NCI-H226 (cell line): ENCODE results near the gene PLCB4.
A peak's percentile ranks its signal among the peaks of the same experiment; 100 is the strongest.
"Not testable (repeated sequence)": the region's sequence is repeated elsewhere in the genome, so short reads cannot be mapped to it uniquely, and the experiment has no call there.

Experiments
- DNase-seq: peaks from one replicate; pipeline ENCODE4 v3.0.0-alpha.2; 2015

Gene PLCB4

DNA sequence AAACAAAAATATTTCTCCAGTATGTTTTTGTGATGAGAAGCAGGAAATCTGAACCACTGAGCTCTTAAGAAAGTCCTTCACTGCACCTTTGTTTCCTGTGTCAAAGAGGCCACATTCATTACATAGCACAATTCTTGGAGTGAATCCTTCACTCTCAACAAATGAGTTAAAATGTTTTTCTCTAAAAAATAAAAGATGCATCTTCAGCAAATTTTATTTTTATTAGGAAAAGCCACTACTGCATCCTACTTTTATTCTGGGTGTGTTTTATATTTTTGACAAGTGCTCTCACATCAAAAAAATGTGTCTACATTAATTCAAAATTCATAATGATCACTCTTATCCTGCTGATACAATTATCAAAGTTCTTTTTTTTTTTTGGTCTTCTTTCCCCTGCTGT, 76.3 kb downstream of the PLCB4 start:
- DNase-seq: no peak

DNA sequence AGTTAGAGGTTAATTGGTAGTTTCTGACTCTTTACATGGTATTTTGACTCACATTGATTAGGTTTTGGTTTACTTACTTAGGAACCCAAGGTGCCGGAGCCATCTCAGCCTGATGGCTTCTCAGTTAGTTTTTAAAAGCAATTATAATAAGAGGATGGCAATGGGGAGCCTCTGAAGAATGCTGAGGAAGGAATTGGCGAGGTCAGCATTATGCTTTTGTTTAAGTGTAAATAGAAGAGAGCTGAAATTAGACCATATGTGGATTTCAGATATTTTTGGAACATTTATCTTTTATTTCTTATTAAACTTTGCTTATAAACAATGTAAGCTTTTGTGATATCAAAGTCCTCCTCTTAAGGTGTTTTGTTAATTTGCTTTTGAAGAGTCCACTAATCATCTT, 77.8 kb downstream of the PLCB4 start:
- no peak for DNase-seq

DNA sequence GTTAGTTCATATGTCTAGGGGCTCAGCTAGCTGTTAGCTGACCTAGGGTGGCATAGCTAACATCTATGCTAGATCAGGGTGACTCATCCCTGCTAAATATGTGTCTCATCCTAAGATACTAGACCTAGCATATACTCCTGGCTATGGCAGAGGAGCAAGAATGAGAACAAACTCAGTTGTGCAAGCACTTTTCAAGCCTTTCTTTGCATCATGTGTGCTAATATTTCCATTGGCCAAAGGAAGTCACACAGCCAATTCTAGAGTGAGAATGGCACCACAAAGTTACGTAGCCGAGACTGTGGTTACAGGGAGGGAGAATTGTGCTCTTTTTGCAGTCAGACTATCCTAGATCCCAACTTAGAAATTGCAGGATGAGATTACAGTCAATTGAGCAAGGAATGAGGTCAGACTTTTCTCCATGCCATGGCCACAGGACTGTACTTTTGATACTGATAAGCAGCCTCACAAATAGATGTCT, 78.7 kb downstream of the PLCB4 start:
- peak; percentile 73 for DNase-seq

DNA sequence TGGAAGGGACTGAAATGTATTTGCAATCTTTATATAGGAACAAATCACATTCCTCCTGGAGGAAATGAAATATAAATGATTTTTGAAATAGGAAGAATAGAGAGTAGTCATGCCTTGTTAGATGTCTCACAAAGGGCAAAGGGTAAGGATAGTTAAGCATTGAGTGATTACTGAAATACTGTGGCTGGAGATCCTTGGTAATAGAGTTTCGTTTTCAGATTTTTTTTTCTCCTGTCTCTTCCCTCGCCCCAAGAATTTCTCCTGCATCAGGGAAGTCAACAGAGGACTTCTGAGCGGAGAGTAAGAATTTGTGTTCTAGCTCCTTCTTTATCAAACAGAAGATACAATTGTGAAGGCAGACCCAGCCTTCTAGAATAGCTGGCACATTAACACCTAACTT, 79.4 kb downstream of the PLCB4 start:
- no peak for DNase-seq

DNA sequence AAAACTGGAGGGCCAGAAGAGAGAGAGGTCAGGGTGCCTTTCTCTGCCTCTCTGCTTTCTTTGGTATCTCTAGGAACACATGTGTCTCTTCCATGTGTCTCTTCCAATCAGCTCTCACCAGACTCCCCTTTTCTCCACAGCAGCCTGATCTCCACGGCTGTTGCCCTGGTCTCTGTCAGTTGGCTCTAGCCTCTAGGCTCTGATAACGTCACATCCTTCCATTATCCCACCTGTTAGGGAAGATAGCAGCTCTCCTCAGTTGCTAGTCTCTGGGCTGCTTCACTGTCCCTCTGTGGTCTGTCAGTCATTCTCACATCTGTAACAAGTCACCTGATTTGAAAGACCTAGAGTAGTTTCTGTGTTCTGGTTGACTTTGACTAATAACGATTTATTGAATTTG, 80.2 kb downstream of the PLCB4 start:
- DNase-seq: no peak

DNA sequence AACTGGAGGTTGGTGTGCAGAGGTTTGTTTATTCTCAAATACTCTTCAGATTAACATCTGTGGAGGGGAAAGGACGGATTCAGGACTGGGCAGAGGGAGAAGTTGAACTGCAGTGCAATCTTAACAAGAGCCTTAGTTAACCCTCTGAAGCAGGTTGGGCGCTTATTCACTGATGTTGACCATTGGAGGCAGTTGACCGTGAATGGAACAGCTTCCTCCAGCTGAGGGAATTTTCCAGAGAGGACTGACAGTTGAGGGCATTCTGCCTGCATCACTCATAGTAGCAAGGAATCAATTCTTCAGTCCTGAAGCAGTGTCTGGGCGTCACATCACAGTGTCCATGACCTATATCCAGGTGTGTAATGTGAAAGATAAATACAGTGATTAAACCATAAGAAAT, 80.9 kb downstream of the PLCB4 start:
- DNase-seq: no peak

DNA sequence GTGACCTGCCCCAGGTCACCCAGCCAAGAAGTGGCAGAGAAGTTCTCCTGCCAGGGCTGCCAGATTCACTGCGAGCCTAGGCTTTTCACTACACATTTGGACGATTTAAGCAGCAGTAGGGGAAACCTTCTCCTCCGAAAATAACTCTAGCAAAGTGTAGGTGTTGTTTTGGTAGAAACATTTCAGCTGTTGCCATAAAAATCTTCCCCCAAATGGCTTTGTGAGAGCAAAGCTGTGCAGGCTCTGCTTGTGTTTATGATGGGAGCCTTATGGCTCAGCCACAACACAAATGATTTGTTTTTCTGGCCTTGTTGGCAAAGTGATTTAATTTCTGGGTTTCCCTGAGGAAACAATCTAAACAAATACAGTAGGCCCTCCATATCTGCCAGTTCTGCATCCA, 81.8 kb downstream of the PLCB4 start:
- no peak for DNase-seq

DNA sequence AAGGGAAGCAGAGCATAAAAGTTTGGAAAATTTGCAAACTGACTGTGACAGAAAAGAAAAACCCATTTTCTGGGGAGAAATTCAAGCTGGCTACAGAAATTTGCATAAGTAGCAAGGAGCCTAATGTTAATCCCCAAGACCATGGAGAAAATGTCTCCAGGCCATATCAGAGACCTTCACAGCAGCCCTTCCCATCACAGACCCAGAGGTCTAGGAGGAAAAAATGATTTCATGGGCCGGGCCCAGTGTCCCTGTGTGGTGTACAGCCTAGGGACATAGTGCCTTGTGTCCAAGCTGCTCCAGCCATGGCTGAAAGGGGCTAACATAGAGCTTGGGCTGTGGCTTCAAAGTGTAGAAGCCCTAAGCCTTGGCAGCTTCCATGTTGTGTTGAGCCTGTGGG, 83.3 kb downstream of the PLCB4 start:
- not testable (repeated sequence) for DNase-seq

DNA sequence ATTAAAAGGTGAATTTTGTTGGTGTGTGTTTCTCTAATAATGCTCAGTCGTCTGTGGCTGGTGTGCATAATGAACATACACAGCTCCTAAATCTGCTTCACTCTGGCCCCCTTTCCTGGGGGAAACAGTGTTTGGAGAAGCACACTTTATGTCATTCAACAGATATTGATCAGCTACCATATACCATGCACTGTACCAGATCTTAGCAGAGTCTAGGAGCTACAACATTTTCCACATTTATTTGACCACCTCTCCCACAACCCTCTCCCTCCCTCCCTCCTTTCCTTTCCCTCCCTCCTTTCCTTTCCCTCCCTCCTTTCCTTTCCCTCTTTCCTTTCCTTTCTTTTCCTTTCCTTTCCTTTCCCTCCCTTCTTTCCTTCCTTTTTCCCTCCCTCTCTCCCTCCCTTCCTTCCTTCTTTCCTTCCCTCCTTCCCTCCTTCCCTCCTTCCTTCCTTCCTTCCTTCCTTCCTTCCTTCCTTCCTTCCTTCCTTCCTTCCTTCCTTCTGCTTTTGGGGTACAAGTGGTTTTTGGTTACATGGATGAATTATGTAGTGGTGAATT, 85.7 kb downstream of the PLCB4 start:
- DNase-seq: no peak

DNA sequence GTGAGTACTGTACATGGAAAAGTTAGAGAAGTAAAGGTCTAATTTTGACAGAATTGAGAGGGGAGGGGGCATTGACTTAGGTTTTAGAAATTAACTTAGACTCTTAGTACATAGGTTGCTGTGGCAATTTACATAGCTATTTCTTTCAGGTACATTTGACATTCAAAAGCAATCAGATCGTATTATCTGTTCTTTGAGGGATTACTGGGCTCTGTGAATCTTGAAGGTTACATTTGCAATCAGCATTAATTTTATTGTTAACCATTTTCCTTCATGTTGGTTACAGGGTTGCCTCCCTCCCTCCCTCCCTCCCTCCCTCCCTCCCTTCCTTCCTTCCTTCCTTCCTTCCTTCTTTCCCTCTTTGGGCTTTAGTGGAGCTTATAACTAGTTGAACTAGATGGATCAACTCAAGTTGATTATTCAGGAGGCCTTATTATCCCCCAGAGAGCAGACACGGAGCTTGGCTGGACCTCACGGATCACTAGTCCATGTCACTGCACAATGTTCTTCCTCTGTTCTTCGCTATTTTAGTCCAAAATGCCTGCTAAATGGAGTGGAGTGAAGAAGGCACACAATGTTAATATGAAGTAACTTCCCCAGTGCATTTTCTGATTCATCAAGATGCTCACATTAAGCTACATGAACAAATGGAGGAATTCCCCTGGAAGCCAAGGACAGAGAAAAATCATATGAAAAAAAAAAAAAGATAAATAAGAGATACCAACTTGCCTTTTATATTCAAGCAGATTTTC, 87.8 kb downstream of the PLCB4 start:
- peak; percentile 1 for DNase-seq

DNA sequence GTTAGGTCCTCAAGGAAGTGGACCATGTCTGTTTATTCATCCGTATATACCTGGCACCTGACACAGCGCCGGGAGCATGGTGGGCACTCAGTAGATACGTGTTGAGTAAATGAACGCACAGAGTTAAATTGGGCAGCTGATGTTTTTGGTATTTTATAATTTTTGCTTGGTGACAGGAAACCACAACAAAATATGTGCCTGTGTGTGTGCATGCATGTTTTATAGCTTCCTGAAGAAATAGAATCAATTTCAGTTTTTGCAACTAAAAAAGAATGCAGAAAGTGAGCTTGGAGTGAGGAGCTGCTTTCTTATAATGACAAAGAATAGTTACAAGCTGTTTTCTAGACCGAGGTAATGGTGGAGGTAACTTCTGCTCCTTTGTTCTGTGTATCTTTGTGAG, 91.4 kb downstream of the PLCB4 start:
- DNase-seq: no peak

DNA sequence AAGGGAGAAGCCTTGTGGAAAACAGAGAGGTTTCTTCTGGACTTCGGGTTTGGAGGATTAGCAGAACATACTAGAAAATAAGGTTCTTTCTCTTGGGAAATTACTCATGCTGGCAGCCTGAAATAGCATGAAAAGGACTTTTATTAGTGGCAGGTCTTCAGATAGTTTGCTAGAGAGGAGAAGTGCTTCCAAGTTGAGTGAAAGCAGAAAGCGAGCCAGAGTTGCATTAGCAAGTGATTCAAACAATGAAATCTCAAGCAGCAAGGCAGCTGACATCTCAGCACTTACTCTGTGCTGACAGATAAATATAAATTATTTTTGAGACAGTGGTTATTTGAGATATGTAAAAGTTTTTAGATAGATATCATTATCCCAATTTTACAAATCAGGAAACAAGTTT, 91.9 kb downstream of the PLCB4 start:
- DNase-seq: no peak

DNA sequence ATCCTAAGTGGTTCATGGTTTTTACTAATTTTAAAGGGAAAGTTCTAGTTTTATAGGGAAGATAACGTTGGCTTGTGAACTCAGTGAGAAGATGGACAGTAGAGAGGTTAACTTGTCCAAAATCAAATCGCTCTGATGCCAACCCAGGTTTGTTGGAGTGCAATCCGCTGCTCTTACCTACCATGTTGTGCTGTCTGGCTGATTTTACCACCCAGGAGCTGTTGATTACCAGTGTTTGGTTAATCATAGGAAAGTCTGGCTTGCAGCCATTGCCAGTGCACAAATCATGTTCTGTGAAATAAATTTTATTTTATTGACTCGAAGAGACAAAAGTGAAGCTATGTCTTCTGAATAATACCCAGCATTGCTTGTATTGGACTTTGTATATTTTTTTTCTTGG, 92.4 kb downstream of the PLCB4 start:
- DNase-seq: no peak

DNA sequence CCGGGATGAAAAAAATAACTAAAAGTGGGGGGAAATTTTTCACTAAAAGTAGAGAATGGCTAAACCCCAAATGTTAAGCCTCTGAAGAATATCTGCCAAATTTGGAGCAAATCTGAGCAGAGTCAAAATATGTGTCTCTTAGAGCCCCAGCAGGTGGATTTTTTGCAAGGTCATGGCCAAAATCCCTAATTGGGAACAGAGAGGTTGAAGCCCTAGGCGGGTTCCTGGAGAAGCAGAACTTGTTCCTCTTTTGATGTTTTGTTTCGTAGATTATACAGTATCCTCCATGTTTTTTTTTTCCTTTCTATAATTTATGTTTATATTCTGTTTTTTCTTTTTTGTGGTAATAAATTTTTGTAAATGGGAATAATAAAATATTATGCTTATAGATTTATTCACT, 94.4 kb downstream of the PLCB4 start:
- no peak for DNase-seq

DNA sequence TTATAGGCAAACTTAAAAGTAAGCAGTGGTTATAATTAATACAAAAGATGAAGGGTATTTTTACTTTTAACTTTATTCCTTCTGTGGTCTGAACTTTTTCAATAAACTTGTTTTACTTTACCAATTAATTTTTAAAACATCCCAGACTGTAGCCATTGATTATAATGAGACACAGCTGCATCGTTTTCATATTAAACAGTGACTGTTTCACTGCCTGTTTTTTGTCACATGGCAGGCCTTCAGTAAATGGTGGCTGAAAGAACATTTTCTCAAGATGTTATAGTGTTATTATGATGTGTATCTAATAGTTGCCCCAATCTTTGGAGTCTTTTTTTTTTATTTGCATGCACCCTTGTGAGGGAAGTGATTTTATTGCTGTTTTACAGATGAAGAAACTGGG, 95.1 kb downstream of the PLCB4 start:
- DNase-seq: no peak

DNA sequence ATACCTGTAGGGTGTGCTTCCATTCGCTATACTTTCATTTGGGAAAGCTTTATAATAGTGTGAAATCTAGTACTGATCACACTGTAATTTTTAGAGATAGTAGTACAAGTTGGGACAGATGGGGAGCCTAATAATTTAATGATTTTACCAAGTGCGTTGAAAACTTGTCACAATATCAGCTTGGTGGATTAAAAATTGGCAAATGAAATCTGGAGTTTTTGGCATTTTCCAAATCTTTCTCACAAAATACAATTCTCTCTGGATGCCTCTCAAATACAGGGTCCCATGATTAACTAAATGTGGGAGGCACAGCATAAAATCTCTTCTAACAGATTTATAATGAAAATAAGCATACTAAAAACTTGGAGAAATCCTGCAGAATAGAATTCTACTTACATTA, 96.4 kb downstream of the PLCB4 start:
- DNase-seq: no peak

DNA sequence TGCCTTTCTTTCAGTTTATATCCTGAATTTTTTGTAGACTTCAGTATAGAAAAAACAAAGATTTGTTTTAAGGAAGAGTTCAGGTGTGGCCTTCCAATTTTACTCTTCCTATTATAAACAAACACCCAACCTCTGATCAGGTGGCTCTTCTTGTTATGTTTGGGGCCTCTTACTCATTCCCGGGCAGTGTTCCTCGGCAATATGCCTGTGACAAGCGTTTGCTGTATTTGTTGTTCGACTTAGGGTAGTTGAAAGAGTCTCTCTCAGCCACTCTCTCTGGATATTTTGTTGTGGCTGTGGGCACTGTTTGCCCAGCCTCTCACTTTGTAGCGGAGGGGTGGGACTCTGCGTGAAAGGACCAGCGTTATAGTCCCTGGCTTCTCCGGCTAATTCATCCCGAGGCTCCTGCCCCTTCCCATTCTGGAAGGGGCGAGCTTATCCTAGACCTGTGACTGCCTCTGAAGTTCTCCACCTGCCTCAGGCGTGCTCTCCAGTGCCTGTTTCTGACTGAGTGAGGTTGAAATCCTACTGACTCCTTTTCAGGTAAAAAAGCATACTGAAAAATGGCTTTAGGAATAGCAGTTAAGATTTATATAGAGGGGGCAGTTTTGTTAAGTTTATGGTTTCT, 97.4 kb downstream of the PLCB4 start:
- no peak for DNase-seq

DNA sequence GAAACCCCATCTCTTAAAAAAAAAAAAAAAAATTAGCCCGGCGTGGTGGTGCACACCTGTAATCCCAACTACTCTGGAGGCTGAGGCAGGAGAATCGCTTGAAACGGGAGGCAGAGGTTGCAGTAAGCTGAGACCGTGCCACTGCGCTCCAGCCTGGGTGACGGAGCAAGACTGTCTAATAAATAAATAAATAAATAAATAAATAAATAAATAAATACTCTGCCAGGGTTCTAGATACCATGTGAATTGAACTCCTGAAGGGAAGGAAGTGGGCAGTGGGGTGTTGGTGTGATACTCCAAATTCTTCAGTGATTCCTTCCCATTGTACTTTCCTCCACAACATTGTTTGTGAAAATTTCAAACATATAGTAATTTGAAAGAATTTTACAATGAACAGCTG, 100.5 kb downstream of the PLCB4 start:
- no peak for DNase-seq

DNA sequence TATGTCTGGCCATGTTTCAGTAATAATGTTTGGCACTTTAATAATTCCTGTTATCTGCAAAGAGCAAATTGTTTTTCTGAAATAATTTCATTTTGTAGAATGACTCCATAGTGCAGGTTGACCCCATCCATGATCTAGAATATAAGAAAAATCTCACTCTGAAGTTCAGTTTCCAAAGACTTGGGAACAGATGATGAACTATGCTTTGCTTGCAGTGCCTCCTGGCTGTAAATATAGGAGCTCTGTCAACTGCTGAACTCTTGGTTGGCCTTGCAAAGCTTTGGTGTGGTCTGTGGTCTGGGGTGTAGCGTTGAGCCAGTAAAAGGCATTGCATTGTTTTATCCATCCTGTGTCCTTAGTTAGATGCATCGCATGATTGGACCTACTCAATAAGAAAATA, 104.0 kb downstream of the PLCB4 start:
- DNase-seq: no peak

DNA sequence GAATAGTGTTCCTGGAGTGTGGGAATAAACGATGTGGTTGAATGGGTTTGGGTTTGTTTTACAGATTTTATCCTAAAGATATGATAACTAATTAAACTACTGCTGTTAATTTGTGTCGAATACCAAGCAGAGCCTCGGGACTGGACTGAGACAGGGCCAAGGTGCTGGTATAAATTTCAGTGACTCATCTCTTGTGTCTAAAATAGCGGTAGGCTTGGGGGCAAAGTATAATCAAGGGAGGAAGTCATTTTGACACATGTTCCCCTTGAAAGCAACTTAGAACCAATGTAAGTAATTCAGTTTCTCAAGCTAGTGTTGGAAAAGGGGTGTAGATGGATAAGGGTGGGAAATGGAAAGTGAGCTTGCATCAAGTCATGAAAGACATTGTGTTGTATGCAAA, 108.4 kb downstream of the PLCB4 start:
- no peak for DNase-seq

DNA sequence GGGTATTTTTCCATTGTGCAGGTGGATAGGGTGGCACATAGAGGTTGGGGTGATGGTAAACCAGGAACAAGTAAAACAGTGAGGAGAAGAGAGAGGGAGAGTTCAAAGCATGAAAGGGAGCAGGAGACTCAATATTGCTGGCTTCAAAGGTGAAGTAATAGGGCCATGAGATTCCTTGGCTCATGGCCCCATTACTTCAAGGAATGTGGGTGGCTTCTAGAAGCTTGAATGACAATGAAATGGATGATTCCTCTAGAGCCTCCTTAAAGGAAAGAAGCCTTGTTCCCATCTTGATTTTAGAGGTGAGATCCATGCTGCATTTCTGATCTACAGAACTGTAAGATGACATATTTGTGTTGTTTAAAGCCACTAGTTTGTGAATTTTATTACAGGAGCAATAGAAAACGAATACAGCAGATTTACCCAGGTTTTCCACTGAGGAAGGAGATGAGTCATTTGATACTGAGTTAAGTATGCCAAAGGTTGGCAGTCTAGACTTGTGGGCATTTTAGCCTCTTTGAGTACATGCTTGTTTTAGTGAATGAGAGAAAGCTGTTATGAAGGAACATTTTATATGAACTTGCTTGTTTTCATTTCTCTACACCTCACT, 110.4 kb downstream of the PLCB4 start:
- DNase-seq: peak; percentile 23

DNA sequence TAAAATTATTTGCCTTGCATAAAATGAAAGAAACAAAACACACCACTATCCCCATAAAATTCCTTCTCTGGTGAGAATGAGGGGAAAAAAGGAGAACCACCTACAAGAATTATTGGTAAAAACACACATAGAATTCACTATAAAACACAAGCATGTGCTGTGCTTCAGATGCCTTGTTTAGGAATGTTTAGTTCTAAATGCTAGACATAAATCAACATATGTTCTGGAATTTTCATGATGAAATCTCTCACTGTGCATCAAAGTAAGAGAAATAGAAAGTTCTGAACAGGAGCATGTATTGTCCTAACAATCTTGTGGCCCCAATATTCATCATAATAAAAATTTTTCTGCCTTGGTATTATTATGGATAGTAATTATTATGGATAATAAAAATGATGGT, 111.0 kb downstream of the PLCB4 start:
- DNase-seq: no peak

DNA sequence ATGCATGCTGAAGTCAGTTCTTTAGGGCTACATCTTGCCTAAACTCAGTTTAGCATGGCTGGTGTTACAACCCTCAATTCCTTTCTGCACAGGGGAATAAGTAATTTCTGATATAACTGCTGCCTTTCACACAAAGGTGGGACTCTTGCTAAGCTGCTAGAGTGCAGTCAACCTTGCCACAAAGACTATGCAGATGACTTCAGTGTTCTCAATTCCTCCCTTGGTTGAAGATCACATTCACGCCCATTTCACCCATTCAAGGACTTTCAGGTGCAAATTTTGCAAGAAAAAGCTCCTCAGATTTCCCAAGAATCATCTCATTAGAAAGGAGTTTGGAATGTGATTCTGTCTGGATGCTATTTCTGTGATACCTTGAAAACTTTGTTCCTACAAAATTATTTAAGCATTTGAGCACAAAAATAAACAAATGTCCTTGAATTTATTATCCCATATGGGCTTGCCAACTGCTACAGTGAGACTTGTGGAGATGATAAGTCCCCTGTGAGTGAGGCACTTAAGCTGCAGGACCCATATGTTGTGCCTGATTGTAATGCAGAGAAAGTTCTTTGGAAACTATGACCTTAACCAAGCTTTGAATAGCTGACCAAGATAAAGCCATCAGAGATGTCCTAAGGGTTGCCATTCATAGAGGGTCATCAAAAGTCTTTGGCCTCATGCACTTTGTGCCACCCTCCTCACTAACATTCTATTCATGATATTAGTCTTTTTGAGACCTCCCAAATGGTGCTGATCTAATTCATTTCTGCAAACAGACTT, 111.8 kb downstream of the PLCB4 start:
- no peak for DNase-seq
